HEK293 (cell line): ENCODE results near the gene FES.

Source experiments
- CTCF ChIA-PET: fragments of 350-600 bp; formaldehyde crosslinking; extraction: SDS; loops from one replicate; lab custom pipeline; 2021; ENCODE audit warnings: antibody characterized with exemption; lab: Yijun Ruan, JAX
- POLR2A ChIA-PET: fragments of 300-600 bp; formaldehyde crosslinking; extraction: SDS; loops from one replicate; lab custom pipeline; 2020; ENCODE audit warnings: antibody characterized with exemption, inconsistent platforms; lab: Yijun Ruan, JAX
- H3K27ac ChIP-seq: fragments of 200-500 bp; sonication (Bioruptor generic); 2 replicates; pipeline ENCODE4 v1.5.1; 2014; ENCODE audit warnings: low read depth, low read length, control low read depth, inconsistent platforms; ENCODE audit errors: extremely low read depth
- H3K36me3 ChIP-seq, 2 experiments: fragments of 200-500 bp in 1 of 2; sonication (Bioruptor generic) in 1 of 2; 1 replicate in 1 of 2; 2 replicates in 1 of 2; pipeline ENCODE4 v1.5.1; 2014 to 2017; ENCODE audit warnings: inconsistent platforms in 2 of 2, low read length in 2 of 2; ENCODE audit not compliant: control insufficient read depth in 2 of 2, insufficient read depth in 1 of 2
- H3K4me1 ChIP-seq: fragments of 200-500 bp; sonication (Bioruptor generic); 2 replicates; pipeline ENCODE4 v1.5.1; 2014; ENCODE audit warnings: mild to moderate bottlenecking, low read length, inconsistent platforms; ENCODE audit not compliant: control insufficient read depth, insufficient read depth
- H3K4me3 ChIP-seq: 2 replicates; pipeline ENCODE4 v1.5.1; 2011; ENCODE audit warnings: low read depth, mild to moderate bottlenecking, control low read depth, low read length, moderate library complexity
- H3K9me3 ChIP-seq: fragments of 200-500 bp; sonication (Bioruptor generic); 2 replicates; pipeline ENCODE4 v1.5.1; 2014; ENCODE audit warnings: low read depth, low read length, inconsistent platforms; ENCODE audit not compliant: control insufficient read depth, insufficient read depth
- KLF9 ChIP-seq: fragments of 450-650 bp; formaldehyde crosslinking; IDR thresholded peaks from 2 replicates; pipeline ENCODE4 v1.5.1; 2016; ENCODE audit warnings: missing biosample characterization, missing genetic modification characterization, low read depth
- MYNN ChIP-seq: fragments of 450-650 bp; formaldehyde crosslinking; IDR thresholded peaks from 2 replicates; pipeline ENCODE4 v1.5.1; 2016; ENCODE audit warnings: missing biosample characterization, missing genetic modification characterization, borderline replicate concordance
- SP2 ChIP-seq: fragments of 450-650 bp; formaldehyde crosslinking; IDR thresholded peaks from 2 replicates; pipeline ENCODE4 v1.5.1; 2016; ENCODE audit warnings: missing biosample characterization, missing genetic modification characterization
- YY1 ChIP-seq: fragments of 450-650 bp; formaldehyde crosslinking; IDR thresholded peaks from 2 replicates; pipeline ENCODE4 v1.5.1; 2018; ENCODE audit warnings: missing biosample characterization, missing genetic modification characterization
- ZBTB48 ChIP-seq: fragments of 450-650 bp; formaldehyde crosslinking; IDR thresholded peaks from 2 replicates; pipeline ENCODE4 v1.5.1; 2016; ENCODE audit warnings: missing biosample characterization, missing genetic modification characterization
- ZNF146 ChIP-seq: fragments of 450-650 bp; formaldehyde crosslinking; IDR thresholded peaks from 2 replicates; pipeline ENCODE4 v1.5.1; 2016; ENCODE audit warnings: missing biosample characterization, missing genetic modification characterization
- ZNF175 ChIP-seq: fragments of 450-650 bp; formaldehyde crosslinking; IDR thresholded peaks from 2 replicates; pipeline ENCODE4 v1.5.1; 2016; ENCODE audit warnings: missing biosample characterization, missing genetic modification characterization
- ZNF302 ChIP-seq: fragments of 450-650 bp; formaldehyde crosslinking; IDR thresholded peaks from 2 replicates; pipeline ENCODE4 v1.5.1; 2016; ENCODE audit warnings: missing biosample characterization, missing genetic modification characterization, low read depth
- ZNF324 ChIP-seq: fragments of 450-650 bp; formaldehyde crosslinking; IDR thresholded peaks from 2 replicates; pipeline ENCODE4 v1.5.1; 2016; ENCODE audit warnings: missing biosample characterization, missing genetic modification characterization
- ZNF514 ChIP-seq: fragments of 450-650 bp; formaldehyde crosslinking; IDR thresholded peaks from 2 replicates; pipeline ENCODE4 v1.5.1; 2016; ENCODE audit warnings: missing biosample characterization, missing genetic modification characterization
- ZNF530 ChIP-seq: fragments of 450-650 bp; formaldehyde crosslinking; IDR thresholded peaks from 2 replicates; pipeline ENCODE4 v1.5.1; 2016; ENCODE audit warnings: low read depth, missing biosample characterization, missing genetic modification characterization
- ZNF623 ChIP-seq: fragments of 450-650 bp; formaldehyde crosslinking; IDR thresholded peaks from 2 replicates; pipeline ENCODE4 v1.5.1; 2016; ENCODE audit warnings: missing biosample characterization, missing genetic modification characterization
- ZNF677 ChIP-seq: fragments of 450-650 bp; IDR thresholded peaks from 2 replicates; pipeline ENCODE4 v1.5.0; 2018; ENCODE audit warnings: missing biosample characterization, mild to moderate bottlenecking, missing genetic modification characterization, moderate library complexity
- ZNF76 ChIP-seq: fragments of 450-650 bp; formaldehyde crosslinking; IDR thresholded peaks from 2 replicates; pipeline ENCODE4; 2016; ENCODE audit warnings: low read depth, missing biosample characterization, missing genetic modification characterization, borderline replicate concordance
- ZNF768 ChIP-seq: fragments of 450-650 bp; formaldehyde crosslinking; IDR thresholded peaks from 2 replicates; pipeline ENCODE4 v1.5.1; 2018; ENCODE audit warnings: missing biosample characterization, mild to moderate bottlenecking, missing genetic modification characterization
- ZNF792 ChIP-seq: fragments of 450-650 bp; formaldehyde crosslinking; IDR thresholded peaks from 2 replicates; pipeline ENCODE4 v1.5.1; 2016; ENCODE audit warnings: missing biosample characterization, missing genetic modification characterization
- ZSCAN18 ChIP-seq: fragments of 450-650 bp; formaldehyde crosslinking; IDR thresholded peaks from 2 replicates; pipeline ENCODE4 v1.5.1; 2016; ENCODE audit warnings: missing biosample characterization, missing genetic modification characterization
- TF ChIP-seq, protein P1 (sequence below): fragments of 450-650 bp; formaldehyde crosslinking; IDR thresholded peaks from 2 replicates; pipeline ENCODE4 v1.5.1; 2017; ENCODE audit warnings: missing biosample characterization, missing genetic modification characterization

The FES gene

DNA sequence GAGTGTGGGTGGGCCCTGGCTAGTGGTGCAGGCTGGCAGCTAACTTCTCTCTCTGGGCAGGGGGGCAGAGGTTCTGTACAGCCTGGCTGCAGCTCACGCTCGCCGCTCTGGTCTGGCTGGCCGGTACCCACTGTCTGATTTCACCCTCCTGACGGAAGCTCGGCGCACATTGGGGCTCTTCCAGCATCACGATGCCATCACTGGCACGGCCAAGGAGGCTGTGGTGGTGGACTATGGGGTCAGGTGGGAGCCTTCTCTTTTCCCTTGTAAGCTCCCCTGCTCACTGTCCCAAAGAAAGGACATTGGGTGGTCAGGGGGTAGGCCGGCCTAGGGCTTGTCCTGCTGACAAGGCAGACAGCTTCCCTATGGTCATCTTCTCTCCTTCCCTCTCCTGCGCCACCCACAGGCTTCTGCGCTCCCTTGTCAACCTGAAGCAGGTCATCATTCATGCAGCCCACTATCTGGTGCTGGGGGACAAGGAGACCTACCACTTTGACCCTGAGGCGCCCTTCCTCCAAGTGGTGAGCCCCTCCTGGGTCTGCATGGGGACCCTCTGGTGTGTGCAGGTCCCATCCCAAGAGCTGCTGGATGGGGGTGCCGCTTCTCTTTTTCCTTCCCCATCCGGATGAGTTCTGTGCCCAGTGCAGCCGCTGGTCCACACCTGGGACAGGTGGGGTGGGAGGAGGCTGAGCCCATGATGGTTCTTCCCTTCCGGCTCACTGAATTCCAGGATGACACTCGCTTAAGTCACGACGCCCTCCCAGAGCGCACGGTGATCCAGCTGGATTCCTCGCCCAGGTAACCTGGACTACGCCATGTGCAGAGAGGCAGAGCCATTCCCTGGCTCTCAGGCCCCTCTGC is 26.4 kb downstream of the FES start:
- ChIA-PET CTCF (interaction anchor here (0.7 to 1.9 kb wide), 4 partner anchors 15 to 25 kb away, joined by 4 to 5 read pairs (median 4); partner anchors contain the start of gene HDDC3), POLR2A (interaction anchor here (1.0 to 1.4 kb wide), 2 partner anchors 8 kb away, joined by 4 read pairs; no protein-coding TSS in a partner anchor)
- no peaks in the 10 kb centered on the region for H3K9me3 ChIP-seq
- H3K27ac ChIP-seq = no peak overlapping the region
- no peak overlapping the region for H3K4me3 ChIP-seq
- peaks cover 25 to 92% of the 10 kb centered on the region in 2 experiments for H3K36me3 ChIP-seq
- TF ChIP-seq ZSCAN18 (tag by site-specific recombination) (no peak), ZNF302 (tag by site-specific recombination) (no peak), ZNF677 (tag by site-specific recombination) (no peak), MYNN (tag by site-specific recombination) (no peak), ZNF792 (tag by site-specific recombination) (no peak), ZNF768 (no peak), ZNF324 (tag by site-specific recombination) (no peak), ZNF623 (tag by site-specific recombination) (no peak), ZNF146 (tag by site-specific recombination) (no peak), ZNF175 (no peak), ZBTB48 (tag by site-specific recombination) (no peak), ZNF530 (no peak), YY1 (tag by site-specific recombination) (no peak), SP2 (tag by site-specific recombination) (no peak)
- TF ChIP-seq, protein P1, sequence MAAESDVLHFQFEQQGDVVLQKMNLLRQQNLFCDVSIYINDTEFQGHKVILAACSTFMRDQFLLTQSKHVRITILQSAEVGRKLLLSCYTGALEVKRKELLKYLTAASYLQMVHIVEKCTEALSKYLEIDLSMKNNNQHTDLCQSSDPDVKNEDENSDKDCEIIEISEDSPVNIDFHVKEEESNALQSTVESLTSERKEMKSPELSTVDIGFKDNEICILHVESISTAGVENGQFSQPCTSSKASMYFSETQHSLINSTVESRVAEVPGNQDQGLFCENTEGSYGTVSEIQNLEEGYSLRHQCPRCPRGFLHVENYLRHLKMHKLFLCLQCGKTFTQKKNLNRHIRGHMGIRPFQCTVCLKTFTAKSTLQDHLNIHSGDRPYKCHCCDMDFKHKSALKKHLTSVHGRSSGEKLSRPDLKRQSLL (tag by site-specific recombination) = no peak
- TF ChIP-seq, all 188 proteins: peak for 0
- H3K4me1 ChIP-seq = no peaks in the 10 kb centered on the region

DNA sequence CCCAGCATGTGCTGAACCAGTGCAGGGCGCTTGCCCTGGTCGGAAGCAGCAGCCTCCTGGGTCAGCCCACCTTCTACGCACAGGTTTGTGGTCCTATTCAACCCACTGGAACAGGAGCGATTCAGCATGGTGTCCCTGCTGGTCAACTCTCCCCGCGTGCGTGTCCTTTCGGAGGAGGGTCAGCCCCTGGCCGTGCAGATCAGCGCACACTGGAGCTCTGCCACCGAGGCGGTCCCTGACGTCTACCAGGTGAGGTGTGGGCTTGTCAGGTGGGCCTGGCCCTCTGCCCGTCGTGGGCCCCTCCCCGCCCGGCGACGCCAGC is 27.0 kb downstream of the FES start:
- no peak for TF ChIP-seq ZNF76
- no peak for TF ChIP-seq ZNF514 (tag by site-specific recombination)
- TF ChIP-seq KLF9 (tag by site-specific recombination) = no peak
- TF ChIP-seq, protein P1 (tag by site-specific recombination) = no peak
- Histone ChIP-seq H3K27ac (no peak overlapping the region), H3K4me1 (no peaks in the 10 kb centered on the region), H3K9me3 (no peaks in the 10 kb centered on the region), H3K36me3 (peaks cover 19 to 92% of the 10 kb centered on the region in 2 experiments), H3K4me3 (no peak overlapping the region)
- CTCF ChIA-PET = interaction anchor here (1.9 kb wide), 1 partner anchor 21 kb away, joined by 4 read pairs; the partner anchor contains the start of gene HDDC3
- POLR2A ChIA-PET = interaction anchor here (1.4 kb wide), 1 partner anchor 9 kb away, joined by 4 read pairs; no protein-coding TSS in a partner anchor
